Thyroid gland (tissue), 4 donors: Measurements from ENCODE around the gene CLEC17A.

Experiments
- CTCF ChIP-seq, 6 experiments: fragments of 200-600 bp in 3 of 6; fragments of 450-650 bp in 3 of 6; sonication (generic) in 3 of 6; IDR thresholded peaks; one replicate each; pipeline ENCODE4 v1.5.1; 2016 to 2019; ENCODE audit warnings: antibody characterized with exemption in 6 of 6, mild to moderate bottlenecking in 2 of 6, inconsistent platforms in 1 of 6, moderate library complexity in 1 of 6
- POLR2A ChIP-seq, 2 donors: fragments of 450-650 bp; IDR thresholded peaks; one replicate each; pipeline ENCODE4 v1.6.1; 2017; ENCODE audit warnings: antibody characterized with exemption in 2 of 2, mild to moderate bottlenecking in 2 of 2, moderate library complexity in 1 of 2

- TF ChIP-seq CTCF (IDR thresholded peaks at IDR 0.05) (no peak), POLR2A (IDR thresholded peaks at IDR 0.05) (no peak)
Measured at GRCh38 chr19:14544977-14545715, 37.7 kb upstream of the CLEC17A start.
